NCI-H82 treated with DMSO at 0.1 percent for 48 hours (cell line): Measurements from ENCODE around the gene ETV2.
"Not testable (repeated sequence)": the region's sequence is repeated elsewhere in the genome, so short reads cannot be mapped to it uniquely, and the experiment has no call there.

ENCODE experiments used
- DNase-seq: peaks from one replicate; lab custom pipeline; 2025; ENCODE audit not compliant: unreplicated experiment; lab: John Stamatoyannopoulos, UW

Gene ETV2, protein sequence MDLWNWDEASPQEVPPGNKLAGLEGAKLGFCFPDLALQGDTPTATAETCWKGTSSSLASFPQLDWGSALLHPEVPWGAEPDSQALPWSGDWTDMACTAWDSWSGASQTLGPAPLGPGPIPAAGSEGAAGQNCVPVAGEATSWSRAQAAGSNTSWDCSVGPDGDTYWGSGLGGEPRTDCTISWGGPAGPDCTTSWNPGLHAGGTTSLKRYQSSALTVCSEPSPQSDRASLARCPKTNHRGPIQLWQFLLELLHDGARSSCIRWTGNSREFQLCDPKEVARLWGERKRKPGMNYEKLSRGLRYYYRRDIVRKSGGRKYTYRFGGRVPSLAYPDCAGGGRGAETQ

DNA sequence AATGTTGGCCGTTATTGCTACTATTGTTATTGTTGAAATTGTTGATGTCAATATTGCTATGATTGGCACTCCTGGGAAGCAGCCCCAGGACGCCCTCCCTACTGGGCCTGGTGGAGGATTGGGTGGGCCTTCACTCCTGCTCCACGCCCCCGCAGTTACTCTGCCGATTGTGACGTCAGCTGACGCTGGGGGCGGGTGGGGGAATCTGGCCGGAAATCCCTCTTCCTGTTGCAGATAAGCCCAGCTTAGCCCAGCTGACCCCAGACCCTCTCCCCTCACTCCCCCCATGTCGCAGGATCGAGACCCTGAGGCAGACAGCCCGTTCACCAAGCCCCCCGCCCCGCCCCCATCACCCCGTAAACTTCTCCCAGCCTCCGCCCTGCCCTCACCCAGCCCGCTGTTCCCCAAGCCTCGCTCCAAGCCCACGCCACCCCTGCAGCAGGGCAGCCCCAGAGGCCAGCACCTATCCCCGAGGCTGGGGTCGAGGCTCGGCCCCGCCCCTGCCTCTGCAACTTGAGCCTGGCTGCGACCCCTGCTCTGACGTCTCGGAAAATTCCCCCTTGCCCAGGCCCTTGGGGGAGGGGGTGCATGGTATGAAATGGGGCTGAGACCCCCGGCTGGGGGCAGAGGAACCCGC is at the start of gene ETV2:
ETV2 (plus strand) TSS at position 231 of the 637 bp plus-strand sequence. CDS start 716 bp downstream, outside the sequence.
- no peak for DNase-seq

DNA sequence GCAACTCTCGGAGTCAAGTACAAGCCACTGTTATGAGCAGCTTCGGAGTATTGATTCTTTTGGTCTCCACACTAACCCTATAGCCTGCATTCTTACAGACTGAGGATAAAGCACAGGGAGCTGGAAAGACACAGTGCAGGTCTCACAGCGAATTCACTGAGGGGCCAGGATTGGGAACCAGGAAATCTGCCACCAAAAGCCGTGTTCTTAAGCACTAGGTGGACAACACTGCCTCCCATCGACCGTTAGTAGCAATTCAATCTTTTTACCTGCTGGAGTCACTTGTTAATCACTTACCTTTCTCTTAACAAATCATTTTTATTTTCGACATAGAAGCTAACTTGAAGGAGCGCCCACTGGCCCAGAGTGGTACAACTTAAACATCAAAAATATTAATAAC is 49.3 kb upstream of the ETV2 start:
- no peak for DNase-seq

DNA sequence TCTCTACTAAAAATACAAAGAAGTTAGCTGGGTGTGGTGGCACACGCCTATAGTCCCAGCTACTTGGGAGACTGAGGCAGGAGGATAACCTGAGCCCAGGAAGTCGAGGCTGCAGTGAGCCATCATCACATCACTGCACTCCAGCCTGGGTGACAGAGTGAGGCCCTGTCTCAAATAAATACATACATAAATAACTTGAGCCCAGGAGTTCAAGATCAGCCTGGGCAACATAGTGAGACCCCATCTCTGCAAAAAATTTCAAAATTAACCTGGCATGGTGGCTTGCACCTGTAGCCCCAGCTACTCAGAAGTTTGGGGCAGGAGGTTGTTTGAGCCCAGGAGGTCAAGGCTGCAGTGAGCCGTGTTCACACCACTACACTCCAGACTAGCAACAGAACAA is 46.5 kb upstream of the ETV2 start:
- not testable (repeated sequence) for DNase-seq

DNA sequence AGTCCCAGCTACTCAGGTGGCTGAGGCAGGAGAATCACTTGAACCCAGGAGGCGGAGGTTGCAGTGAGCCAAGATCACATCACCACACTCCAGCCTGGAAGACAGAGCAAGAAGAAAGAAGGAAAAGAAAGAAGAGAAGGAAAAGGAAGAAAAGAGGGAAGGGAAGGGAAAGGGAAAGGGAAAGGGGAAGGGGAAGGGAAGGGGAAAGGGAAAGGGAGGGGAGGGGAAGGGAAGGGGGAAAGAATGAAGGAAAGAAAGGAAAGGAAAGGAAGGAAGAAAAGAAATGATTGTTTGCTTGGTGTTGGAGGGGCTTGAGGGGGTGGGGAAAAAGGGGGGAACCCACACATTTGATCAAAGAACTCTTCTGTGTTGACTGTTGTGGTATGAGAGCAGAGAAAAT is 45.6 kb upstream of the ETV2 start:
- no peak for DNase-seq

DNA sequence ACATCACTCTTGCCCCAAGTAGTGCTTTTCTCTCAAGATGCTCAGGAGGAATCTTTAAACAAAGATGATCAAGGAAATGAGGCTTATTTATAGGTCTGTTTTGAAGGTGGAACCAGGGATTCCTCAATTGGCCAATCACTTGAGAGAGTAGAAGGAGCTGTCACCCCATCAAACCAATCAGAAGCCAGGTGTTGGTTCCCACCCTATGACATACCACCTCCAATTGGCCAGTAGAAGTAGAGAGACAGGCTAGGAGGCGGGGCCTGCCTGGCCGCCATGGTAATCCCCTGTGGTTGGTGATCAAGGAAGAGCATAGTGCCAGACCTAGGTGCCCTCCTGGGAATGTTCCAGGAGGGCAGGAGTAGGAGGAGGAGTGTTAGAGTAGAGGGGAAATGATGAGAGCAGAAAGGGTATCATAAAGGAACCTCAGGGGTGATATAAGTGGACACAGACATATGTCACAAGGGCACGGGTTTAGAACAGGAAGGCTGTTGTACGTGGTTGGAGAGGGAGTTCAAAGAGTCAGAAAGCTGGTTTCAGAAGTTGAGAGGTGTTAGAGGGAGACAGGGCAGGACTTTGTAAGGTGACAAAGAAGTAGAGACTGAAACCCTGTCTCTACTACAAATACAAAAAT is 45.1 kb upstream of the ETV2 start:
- DNase-seq, result no peak

DNA sequence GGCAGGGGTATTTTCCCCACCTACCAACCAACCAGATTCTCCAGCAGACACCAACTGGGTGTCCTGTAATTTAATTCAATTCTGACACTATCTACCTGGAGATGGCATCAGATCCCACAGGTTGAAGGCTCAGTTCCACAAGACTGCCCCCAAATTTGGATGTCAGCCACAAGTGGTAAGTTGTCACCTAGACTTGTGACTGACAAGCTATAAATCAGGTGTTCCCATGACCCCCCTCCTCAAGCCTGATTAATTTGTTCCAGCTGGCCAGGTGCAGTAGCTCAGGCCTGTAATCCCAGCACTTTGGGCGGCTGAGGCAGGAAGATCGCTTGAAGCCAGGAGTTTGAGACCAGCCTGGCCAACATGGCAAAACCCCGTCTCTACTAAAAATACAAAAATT is 39.6 kb upstream of the ETV2 start:
- DNase-seq, result no peak

DNA sequence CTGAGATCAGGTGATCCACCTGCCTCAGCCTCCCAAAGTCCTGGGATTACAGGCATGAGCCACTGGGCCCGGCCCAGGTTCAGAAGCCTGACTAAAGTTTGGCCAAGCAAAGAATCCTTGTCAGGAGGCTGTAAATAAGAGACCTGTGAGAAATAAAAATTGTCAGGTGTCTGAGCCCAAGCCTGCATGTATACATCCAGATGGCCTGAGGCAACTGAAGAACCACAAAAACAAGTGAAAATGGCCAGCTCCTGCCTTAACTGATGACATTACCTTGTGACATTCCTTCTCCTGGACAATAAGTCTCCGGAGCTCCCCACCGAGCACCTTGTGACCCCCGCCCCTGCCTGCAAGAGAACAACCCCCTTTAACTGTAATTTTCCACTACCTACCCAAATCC is 37.1 kb upstream of the ETV2 start:
- DNase-seq, result not testable (repeated sequence)

DNA sequence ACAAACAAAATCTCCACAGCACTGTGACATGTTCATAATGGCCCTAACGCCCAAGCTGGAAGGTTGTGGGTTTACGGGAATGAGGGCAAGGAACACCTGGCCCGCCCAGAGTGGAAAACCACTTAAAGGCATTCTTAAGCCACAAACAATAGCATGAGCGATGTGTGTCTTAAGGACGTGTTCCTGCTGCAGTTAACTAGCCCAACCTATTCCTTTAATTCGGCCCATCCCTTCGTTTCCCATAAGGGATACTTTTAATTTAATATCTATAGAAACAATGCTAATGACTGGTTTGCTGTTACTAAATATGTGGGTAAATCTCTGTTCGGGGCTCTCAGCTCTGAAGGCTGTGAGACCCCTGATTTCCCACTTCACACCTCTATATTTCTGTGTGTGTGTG is 34.4 kb upstream of the ETV2 start:
- not testable (repeated sequence) for DNase-seq

DNA sequence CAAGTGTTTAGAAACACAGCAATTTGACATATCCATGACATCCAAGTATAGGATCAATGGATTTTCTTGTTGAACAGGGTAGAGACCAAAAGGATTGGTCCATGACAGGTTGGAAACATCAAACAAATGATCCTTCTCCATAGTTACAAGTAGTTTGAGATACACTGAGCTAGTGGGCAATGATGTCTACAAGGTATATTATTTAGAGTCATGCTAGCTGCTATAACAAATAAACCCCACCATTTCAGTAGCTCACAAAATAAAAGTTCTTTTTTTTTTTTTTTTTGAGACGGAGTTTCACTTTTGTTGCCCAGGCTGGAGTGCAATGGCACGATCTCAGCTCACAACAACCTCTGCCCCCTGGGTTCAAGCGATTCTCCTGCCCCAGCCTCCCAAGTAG is 33.9 kb upstream of the ETV2 start:
- no peak for DNase-seq

DNA sequence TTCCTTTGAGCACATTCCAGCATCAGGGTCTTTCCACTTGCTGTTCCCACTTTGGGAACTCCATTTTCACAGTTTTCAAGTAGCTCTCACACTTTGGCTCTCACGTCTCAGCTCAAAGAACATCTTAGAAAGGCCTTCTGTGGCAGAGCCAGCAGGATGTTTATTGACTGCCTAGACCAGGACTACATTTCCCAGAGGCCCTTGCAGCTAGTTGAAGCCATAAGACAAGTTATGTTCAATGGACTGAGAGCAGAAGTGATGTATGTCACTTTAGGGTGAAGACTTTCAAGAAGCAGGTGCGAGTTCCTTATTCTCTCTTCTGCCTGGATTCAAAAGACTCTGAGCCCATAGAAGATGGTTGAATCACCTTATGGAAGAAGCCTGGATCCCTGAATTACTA is 33.3 kb upstream of the ETV2 start:
- DNase-seq, result no peak

DNA sequence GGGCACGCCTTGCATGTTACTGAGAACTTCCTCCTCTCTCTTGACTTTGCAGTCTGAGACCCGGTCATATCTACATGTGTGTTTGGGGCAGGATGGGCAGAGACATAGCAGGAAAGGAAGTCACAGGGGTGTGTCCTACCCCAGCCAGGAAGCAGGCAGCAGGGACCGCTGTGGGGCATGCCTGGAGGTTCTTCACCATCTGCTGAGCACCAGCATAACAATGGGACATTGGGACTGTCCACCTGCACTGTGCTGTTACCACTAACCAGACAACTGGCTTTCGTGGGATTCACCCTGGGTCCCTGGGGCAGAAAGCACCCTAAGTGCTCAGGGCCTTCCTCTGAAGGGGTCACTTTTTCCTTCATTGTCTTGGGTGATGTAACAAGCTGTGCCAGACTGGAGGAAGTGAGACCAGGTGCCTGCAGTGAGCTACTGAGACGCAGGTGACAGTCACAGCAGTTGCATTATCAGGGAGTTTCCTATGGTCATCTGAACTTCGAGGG is 31.6 kb upstream of the ETV2 start:
- no peak for DNase-seq

DNA sequence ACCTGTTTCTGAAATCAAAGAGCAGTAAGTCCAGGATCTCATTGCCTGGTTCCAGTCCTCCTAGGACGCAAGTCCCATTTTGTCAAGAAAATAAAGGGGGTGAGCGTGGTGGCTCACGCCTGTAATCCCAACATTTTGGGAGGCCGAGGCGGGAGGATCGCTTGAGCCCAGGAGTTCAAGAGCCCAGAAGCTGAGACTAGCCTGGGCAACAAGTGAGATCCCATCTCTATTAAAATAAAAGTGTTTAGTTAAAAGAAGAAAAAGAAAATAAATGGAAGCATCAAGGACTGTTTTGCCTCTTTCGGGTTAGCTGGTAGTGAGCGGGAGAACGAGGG is 29.4 kb upstream of the ETV2 start:
- no peak for DNase-seq

DNA sequence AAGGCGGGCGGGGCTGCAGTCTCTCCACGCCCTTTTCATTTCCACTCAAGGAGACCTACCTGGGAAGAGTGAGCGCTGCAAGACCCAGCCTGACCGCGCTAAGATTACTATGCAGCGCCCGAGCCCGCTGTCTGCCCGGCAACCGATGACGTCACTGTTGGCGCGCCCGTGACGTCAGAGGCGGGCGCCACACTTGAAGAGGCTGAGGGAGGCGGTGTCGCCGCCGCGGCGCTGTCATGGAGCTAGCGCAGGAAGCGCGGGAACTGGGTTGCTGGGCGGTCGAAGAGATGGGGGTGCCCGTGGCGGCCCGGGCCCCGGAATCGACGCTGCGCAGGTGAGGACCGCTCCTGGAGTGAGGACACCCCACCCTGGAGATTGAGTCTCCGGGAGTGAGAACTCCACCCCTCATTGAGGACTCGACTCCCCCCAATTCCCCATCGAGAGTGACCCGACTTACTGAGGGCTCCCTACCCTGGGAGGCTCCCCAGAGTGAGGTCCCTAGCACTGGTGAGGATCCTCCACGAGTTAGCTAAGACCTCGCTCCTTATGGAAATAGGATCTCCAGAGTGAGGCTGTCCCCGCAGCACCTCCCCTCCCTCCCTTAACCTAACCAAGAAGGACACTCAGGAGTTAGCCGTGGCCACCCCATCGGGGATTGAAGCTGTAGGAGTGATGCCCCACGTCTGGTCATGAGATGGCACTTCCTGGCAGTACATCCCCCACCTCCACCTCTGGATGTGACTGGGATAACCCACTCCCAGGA is 28.8 kb upstream of the ETV2 start, which contains the start of gene HAUS5:
HAUS5 (plus strand) TSS at position 177 of the 763 bp plus-strand sequence; CDS start at position 237, 60 bp downstream.
- peak; percentile 70 for DNase-seq

DNA sequence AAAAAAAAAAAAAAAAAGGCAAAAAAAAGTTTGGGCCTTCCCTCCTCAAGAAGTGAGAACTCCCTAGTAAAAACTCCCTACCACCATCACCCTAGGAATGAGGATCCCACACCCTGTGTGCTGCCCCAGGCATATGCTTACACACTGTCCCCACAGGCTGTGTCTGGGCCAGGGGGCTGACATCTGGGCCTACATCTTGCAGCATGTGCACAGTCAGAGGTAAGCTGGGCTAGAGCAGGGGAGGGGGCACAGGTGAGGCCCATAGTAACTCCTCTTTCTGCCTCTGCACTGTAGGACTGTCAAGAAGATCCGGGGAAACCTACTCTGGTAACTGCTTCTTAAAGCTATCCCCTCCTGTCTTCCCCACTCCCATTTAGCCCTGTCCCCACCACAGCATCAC is 28.0 kb upstream of the ETV2 start:
- no peak for DNase-seq

DNA sequence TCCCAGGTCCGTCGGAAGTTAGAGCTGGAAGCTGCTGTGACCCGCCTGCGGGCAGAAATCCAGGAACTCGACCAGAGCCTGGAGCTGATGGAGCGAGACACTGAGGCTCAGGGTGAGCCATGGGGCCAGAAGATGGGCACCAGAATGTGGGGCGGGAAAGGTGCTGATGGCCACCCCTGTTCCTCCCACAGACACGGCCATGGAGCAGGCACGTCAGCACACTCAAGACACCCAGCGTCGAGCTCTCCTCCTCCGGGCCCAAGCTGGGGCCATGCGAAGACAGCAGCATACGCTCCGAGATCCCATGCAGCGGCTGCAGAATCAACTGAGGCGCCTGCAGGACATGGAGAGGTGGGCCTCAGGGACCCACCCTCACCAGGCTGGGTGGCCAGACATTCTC is 26.5 kb upstream of the ETV2 start:
- no peak for DNase-seq

DNA sequence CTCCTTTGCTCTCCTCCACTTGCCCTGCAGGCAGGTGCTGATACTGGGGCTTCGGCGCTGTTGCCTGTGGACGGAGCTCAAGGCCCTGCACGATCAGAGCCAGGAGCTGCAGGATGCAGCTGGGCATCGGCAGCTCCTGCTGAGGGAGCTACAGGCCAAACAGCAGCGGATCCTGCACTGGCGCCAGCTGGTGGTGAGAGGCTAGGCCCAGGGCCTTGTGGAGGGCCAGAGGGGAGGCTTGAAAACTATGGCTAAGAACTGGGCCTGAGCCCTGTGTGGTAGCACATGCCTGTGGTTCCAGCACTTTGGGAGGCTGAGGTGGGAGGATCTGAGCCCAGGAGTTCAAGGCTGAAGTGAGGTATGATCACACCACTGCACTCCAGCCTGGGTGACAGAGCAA is 22.7 kb upstream of the ETV2 start:
- no peak for DNase-seq

DNA sequence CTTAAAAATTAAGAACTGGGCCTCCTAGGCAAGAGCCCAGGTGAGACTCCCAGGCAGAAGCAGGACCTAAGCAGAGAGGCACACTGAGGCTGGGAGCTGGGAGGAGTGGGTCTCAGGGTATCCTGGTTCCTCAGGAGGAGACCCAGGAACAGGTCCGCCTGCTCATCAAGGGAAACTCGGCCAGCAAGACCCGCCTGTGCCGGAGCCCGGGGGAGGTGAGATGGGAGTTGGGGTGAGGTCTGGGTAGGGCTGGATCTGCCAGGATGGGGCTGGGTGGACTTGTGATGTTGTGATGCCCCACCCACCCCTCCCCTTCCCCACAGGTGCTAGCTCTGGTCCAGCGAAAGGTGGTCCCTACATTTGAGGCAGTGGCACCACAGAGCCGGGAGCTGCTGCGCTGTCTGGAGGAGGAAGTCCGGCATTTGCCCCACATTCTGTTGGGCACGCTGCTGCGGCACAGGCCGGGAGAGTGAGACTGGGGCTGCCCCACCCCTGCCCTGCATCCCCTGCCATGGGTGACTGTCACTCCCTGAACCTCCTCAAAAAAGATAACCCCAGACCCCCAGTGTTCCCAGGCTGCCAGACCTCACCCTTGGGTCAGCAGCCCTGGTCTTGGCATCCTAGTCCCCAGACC is 22.1 kb upstream of the ETV2 start:
- DNase-seq, result no peak

DNA sequence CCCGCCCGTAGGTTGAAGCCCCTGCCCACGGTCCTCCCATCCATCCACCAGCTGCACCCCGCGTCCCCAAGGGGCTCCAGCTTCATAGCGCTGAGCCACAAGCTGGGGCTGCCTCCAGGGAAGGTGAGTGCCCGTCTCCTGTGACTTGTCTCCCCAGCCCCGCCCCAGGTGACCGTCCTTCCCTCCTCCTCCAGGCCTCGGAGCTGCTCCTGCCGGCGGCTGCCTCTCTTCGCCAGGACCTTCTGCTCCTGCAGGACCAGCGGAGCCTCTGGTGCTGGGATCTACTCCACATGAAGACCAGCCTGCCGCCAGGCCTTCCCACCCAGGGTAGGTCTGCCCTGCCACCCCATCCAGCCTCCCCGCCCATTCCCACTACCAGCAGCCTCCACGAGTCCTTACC is 21.5 kb upstream of the ETV2 start:
- DNase-seq, result no peak

DNA sequence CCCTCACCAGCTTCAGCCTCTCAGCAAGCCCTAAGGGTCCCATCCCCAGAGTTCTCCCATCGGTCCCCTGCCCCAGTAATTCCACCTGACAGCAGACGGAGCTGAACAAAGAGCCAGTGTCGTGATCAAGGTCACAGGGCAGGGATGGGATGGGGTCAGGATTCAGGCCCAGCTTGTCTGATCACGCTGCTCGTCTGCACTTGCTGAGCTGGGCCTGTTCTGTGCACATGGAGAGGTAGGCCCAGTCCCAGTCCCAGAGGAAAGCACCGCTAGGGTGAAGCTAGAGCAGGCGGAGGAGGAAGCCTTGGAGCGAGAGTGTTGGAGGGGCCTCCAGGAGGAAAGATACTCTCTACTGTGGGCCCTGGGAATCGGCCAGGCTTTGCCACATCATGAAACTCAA is 19.8 kb upstream of the ETV2 start:
- DNase-seq, result no peak

DNA sequence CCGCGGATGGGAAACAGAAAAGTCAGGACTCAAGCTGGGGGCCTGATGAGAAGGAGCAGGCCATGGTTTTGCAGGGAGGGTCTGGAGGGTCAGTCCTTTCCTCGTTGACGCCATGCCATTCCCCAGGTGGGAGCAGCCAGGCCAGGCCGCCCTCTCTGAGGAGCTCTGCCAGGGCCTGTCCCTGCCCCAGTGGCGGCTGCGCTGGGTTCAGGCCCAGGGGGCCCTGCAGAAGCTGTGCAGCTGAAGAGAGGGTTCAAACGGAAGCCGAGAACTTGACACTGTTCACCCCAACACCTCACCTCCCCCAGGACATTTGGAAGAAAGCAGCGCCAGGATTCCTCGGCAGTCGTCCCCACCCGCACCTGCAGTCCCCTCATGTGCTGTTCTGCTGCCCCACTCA is 18.8 kb upstream of the ETV2 start:
- no peak for DNase-seq
